NCI-H510A treated with DMSO at 0.1 percent for 48 hours (cell line): Measurements from ENCODE around the gene LRPAP1.
A peak's percentile ranks its signal among the peaks of the same experiment; 100 is the strongest.
"Not testable (repeated sequence)": the region's sequence is repeated elsewhere in the genome, so short reads cannot be mapped to it uniquely, and the experiment has no call there.

Experiments used
- DNase-seq: peaks from one replicate; lab custom pipeline; 2025; lab: John Stamatoyannopoulos, UW

The LRPAP1 gene

DNA sequence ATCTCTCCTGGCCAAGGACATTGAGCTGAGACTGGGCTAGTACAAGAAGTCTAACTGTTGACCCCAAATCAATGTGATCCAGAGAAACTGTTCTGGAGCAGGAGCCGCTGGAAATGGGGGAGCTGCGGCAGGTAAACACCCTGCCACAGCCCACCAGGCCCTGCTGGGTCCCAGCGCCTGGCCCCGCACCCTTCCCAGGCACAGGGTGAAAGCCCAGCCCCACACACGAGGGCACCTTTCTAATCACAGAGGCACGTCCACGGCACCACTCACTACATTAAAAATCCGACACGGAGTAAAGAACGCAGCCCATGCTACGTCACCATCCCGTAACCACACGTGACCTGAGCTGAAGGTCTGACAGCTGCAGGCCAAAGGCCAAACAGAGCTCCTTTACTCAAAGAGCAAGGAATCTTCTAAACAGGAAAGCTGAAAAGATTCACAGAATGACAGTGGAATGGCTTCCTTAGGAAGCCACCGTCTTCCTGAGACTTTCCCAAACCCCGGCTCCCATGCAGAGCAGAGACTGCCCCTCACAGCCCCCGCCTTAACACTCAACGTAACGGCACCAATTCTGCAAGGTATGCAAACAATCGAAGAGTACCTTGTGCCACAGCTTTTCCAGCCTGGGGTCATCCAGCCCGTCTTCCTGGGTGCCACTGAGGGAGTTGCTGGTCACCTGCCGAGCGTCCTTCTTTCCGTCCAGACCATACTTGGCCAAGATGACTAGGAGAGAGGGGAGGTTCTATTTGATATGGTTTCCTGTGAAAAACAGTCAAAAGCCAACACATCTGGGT, 12.6 kb downstream of the LRPAP1 start:
- DNase-seq = no peak

DNA sequence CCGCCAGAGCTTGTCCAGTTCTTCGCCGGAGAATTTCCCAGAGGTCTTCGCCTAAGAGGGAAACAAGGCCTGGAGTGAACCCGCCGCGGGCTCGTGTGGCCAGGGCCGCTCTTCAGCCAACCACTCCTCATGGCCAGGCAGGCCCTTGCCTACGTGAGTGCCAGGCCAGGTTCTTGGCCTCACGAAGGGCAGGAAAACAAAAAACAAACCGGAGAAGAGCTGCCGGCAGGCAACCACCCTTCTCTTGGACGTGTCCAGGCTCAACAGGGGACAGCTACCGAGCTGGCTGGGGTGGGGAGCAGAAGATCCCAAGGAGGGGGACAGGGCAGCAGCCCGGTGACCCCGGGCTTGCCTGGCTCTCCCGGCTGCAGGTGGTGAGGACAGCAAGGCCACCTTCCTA, 13.3 kb downstream of the LRPAP1 start:
- no peak for DNase-seq

DNA sequence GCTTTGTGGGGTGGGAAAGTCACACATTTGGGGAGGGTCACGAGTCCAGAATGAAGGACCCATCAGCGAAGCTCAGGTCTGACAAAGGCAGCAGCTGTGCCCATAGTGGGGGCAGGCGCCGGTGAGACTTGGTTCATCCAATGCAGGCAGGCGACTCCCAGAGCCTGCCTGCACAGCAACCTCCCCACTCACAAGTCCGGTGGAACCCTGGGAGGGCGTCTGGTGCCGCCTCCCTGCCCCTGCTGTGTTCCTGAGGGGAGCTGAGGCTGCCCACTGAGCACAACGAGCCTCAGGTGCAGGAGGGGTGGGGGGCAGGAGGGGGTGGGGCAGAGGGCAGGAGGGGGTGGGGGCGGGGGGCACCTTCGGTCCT, 13.7 kb downstream of the LRPAP1 start:
- DNase-seq = no peak

DNA sequence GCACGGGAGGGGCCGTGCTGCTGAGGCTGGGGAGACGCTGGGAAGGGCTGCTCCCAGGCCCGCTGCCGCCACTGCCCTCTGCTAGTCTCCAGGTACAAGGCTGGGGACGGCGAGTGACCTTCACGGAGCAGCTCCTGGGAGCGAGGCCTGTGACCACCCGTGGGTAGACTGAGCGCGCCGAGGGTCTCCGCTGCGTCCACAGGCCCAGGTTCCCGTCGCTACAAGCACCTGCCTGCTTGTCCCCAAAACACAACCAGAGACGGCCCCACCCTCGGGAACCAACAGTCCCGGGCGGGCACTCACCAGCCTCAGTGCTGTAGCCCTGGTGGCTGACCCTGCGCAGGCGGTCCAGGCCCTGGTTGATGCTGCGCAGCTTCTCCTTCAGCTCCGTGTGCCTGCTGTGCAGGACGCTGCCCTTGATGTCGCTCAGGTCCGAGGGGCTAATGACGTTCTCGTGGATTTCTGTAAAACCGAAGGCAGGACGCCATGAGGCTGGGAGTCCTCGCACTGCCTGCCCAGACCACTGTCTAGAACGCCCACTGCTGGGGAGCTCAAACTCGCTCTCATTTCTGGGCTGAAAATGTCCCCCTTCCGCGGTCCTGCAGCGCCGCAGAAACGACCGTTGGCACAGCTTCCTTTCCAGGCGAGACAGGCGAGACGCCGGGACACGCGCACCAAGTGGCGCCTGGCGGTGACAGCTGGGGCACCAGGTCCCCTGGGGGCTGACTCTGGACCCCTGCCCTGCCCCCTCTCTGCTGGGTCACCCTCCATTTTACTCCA, 14.3 kb downstream of the LRPAP1 start:
- no peak for DNase-seq

DNA sequence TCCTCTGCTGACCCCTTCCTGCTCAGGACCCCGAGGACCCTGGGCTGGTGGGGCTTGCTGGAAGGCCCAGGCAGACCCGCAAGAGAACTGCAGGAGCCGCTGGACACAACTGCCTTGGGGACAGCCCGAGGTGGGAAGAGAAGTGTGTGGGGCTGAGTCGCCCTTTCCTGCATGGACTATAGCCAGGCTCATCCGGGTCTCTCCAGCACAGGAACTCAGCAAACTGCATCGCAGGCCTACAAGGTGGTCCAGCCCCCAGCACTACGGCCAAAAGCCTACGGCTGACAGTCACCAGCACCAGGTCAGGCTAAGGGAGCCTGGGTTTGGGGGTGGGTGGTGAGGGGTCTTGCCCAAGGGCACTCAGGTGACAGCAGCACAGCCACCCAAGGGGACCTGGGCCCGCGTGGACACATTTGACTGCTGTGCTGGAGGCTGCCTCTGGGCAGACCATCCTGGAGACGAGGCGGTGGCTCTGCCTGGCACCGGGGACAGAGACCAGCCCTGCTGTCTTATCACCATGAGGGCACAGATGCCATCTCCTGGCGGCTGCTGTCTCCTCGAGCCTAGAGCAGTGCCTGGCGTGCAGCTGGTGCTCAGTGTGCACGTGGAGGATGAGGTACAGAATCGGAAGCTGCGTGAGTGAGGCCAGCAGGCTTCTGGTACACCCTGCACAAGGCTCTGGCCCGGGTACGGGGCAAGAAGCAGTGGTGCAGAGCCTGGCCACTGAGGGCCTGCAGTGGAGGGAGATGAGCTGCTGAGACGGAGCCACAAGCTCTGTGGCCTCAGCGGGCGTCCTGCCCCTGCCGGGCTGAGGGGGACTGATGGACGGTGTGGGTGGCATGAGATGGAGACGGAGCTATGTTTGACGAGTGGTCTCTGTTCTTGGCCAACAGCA, 15.1 kb downstream of the LRPAP1 start:
- DNase-seq = no peak

DNA sequence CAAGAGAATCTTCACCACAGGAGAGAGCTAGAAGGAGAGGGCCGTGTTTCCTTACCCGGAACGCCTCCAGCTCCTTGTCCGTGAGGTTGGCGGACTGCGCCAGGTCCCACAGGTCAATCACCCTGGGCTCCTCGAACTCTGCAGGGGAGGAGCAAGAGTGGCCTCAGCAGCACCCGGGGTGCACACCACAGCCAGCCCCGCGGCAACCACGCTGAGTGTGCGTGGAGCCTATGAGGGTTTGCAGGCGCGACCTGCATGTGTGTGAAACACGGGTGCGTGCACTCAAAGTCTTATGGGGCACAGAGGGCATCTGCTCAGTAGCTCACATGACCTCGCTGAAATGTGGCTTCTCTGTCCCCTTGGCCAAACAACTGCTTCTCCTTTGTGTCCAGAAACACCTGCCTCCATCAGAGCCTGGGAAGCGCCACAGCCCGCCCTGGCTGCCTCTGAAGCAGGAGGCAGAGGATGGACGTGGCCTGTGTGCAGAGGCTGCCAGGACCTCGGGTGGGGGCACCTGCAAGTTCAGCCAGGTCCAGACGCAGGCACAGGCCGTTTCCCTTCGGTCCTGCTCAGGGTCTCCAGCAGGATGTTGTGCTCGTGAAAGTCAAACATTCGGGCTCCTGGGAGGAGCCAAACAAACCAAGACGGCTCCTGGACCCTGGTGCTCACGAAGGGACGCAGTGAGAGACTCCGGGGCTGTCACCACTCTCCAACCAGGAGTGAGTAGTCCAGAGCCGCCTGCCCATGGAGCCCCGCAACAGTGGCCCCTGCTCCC, 16.0 kb downstream of the LRPAP1 start:
- DNase-seq = no peak

DNA sequence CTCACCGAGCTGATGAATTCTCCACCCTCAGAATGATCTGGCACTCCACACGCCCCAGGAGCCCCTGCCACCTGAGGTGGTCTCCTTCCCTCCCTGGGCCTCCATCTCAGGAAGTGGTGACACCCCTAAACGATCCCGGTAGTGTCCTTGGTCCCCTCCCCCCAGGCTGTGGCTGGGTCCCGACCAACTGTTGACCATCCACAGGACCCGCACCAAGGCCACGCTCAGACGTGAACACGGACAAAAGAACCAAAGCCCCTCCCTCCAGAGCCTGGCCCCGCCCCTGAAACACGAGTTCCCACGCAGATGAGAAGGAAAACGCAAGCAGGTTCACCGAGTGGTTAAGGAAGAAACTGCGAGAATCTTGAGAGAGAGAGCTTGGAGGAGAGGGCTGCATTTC, 16.6 kb downstream of the LRPAP1 start:
- DNase-seq = no peak

DNA sequence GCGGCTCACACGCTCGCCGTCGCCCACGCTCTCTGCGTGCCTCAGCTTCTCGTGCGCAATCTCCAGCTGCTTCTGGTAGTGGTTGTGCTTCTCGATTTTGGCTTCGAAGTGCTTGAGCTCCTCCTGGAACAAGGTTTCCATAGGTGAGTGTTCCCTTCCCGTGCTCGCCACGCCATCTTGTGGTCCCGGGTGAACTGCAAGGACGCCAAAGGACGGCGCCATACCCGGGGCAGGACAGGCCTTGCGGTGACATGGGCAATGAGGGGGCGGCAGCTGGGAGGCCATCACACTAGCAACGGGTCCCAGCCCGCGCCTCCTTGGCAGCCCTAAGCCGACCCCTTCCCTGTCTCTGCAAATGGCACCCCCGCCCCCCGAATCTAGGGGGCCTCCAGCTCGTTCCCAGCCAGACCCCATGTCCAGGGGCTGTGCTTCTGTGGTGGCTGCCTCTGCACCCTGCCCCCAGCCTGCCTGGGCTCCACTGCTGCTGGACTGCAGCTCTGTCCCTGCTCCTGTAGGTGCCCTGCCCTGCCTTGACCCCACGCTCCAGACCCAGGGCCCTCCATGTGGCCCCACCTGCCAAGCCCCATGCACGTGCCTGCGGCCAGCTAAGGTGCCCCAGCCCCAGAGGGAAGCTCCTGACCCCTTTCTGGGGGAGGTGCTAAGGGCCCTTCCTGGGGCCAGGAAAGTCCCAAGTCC, 17.3 kb downstream of the LRPAP1 start:
- DNase-seq = peak; percentile 3

DNA sequence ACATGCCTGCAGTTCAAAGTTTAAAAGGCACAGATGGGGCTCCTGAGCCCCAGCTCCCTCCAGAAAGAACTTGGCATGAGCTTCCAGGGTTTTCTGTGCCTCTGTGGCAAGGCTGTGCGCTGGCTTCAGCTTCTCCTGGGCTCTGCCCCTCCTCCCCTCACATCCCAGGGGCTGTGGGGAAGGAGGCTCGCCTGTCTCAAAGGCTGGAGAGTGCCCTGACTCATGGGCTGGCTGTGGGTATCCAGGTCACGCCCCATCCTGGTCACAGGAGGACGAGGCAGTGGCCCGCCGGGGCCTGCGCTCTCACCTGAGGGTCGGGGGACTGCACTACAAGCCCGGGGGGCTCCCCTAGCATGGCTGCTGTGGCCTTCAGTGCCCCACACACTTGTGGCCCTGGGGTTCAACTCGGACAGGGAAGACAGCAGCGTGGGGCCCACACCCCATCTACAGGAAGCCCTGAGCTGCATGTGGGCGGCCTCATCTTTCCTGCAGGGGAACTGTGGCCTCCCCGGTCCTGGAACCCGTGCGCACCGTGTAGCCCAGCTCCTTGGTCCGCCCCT, 17.9 kb downstream of the LRPAP1 start:
- DNase-seq = no peak

DNA sequence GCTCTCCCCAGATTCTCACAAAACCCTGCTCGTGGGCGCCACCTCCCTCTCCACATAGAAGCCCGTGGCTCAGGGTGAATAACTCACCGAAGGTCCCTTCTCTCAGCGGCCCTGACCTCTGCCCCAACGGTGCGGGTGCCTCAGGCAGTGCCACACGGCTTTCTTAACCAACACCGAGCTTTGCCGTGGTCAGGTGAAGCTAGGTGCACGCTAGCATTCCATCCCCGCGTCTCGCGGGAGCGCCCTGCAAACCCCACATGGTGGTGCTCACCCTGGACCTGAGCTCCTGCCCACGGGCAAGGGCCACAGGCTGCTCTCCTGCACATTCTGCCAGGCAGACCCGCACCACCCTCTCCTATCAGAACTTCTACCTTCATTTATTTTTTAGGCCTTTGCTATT, 18.4 kb downstream of the LRPAP1 start:
- no peak for DNase-seq

DNA sequence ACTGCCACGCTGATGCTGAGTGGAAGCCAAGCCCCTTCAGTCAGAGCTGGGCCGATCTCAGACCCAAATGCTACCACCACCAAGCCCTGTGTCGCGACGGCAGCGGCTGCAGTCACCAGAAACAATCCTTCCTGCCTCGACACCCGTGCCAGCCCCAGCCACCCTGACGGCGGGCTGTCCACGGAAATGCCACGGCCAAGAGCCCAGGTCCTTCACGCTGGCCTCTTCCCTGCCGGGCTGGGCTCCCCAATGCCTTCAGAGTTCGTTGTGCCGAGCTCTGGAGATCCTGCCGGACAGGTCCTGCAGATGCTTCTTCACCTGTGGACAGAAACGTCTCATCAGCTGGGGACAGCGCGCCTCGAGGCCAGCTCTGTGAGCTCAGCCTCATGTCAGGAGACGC, 19.5 kb downstream of the LRPAP1 start:
- DNase-seq = no peak

DNA sequence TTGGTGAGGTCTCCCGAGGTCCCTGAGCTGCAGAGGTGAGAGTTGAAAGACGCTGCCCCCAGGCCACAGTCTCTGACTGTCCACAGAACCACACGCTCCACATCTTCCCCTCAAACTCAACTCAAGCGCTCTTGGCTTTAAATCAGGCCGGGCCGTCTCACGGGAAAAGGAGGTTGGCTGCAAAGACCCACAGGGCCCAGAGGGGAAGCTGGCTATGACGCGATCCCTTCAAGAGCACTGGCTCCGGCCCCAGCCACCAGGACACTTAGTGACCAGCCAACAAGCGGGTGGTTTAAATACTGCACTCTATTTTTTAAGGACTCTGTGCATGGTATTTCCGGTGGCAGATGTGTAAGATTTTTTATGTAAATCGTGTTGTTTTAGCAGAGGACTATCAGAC, 19.9 kb downstream of the LRPAP1 start:
- no peak for DNase-seq

DNA sequence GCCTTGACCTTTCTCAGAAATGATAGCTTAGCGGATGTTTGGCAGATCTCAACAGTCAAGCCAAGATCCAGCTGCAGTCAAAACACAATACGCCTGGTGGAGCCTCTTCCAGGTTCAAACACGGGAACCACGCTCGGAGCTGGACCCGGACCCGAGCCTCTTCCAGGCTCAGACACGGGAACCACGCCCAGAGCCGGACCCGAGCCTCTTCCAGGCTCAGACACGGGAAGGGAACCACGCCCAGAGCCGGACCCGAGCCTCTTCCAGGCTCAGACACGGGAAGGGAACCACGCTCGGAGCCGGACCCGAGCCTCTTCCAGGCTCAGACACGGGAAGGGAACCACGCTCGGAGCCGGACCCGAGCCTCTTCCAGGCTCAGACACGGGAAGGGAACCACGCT, 20.6 kb downstream of the LRPAP1 start:
- DNase-seq = not testable (repeated sequence)

DNA sequence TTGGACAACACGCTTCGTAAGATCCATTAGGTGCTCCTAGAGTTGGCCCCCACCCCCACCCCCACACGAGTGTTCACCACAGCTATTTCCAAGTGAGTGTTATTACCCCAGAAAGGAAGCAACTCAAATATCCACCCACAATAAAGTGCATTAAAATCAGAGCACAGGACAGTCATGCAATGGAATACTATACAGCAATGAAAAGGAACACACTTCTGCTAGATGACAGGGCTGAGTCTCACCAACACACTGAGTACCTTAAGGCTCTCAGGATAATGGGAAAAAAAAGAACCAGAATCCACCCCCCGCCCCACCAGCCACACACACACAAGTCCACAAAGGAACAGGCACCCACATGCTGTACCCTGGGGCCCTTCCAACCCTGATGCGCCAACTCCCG, 21.0 kb downstream of the LRPAP1 start:
- no peak for DNase-seq

DNA sequence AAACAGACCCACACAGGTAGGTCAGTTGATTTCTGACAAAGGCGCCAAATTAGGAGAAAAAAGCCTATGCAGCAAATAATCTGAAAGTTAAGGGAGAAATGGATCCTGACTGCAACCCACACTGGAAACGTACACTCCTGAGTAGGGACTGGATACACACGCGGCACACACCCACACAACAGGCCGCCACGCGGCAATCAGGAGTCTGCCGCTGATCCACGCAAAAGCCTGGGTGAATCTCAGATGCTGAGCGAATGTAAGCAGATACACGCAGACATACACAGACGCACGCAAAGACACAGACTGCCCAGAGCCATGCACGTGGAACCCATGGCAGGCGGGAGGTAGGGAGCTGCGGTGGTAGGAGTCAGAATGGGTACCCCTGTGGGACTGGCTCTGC, 21.7 kb downstream of the LRPAP1 start:
- DNase-seq = no peak

DNA sequence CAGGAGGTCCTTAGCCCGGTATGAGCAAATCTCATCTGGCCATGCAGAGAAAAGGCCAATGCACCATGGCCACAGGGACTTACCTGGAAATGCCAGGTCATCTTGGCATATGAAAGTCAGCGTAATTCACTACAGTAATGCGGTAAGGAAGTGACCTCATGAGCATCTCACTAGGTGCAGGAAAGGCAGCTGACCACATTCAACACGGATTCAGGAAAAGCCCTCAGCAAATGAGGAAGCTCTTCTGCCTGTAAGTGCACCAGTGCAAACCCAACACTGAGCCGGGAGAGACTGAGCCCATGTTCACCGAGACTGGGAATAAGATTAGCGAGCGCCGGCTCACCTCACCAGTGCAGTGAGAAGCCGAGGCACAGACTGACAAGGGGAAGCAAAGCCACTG, 23.7 kb downstream of the LRPAP1 start:
- DNase-seq = no peak

DNA sequence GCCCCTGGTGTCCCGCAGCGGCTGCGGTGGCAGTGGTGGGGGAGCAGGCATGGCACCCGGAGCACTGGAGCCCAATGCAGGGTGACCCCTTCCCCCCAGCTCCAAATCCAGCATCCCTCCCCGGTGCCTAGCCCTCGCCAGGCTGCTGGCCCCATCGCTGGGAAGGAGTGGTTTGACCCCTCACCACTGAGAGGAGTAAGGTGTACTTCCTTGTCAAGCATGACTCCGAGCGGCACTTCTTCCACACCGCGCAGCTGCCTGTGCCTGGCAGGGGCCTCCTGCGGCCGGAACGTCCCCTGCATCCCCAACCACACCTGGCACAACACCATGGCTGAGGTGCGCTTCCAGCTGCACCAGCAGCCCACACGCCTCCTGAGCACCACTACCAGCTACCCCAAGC, 27.0 kb downstream of the LRPAP1 start:
- no peak for DNase-seq

DNA sequence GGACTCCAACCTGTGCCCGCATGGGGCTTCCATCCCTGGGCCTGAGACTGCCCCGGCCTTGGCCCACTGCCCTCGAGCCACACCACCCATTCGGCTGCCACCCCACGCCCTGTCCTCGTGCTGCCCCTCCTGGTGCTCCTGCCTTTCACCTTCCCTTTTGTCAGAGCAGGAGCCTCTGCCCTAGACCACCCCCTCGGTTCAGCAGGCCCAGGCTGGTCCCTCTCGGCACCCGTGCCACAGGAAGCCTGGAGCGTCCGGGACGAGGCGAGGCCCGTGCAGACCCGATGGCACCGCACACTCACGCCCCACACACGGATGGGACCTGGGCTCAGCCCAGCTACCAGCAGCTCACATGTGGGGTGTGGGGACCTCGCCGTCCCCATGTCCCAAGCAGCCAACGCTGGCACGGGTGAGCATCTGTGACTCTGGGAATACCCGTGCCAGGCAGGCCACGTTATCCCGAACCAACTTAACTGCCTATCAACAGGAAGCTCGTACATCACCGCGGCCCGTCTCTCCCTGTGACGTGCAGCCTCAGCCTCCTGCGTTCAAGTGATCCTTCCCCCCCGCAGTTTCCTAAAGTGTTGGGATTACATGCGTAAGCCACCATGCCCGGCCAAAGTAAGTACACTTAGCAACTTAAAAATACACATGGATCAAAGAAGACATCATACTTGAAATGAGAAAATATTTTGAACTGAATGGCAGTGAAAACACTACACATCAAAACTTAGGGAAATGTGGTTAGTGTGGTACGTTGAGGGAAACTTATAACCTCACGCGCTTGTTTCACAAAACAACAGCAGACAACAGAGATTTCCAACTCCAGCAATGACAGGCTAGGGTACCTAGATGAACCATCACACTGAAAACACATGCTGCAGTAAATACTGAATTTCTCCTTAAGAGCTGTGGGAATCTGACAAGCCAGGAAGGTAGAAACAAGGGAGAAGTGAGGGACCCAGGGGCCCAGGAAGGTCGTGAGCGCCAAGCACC, 29.0 kb downstream of the LRPAP1 start:
- DNase-seq = no peak

DNA sequence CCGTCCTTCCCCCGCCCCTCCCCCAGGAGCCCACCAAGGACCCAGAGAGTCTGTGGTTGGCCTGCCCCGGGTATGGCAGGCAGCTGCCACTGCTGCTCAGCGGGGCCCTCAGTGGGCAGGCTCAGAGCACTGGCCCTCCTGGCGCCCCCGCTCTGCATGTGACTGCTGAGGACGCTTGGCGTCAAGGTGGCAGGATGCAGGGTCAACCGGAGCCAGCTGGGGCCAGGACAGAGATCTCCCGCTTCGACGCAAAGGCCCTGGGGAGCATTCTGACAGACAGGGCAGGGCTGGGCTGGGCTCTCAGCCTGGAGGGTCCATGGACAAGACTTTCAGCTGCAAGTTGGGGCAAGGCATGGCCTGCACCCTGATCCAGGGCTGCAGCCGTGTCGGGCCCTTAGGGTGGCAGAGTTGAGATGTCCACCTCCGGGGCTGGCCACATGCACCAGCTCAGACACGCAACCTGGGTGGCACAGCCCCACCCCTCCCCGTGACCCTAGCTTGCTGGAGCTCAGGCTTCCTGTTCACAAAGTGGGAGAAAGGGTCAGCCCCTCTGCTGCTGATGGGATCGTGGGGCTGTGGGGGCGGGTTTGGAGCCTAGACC, 30.3 kb downstream of the LRPAP1 start:
- DNase-seq = no peak
